ENCODE data around the gene TM9SF1. TPM values are rescaled to one million over a fixed set of nuclear protein-coding genes. Genes with fewer than 3 reads are reported as not detected.

The TM9SF1 gene
- total and polyA plus RNA-seq, 2 experiments from 2014 or later = 12.6 to 27.5 TPM

DNA sequence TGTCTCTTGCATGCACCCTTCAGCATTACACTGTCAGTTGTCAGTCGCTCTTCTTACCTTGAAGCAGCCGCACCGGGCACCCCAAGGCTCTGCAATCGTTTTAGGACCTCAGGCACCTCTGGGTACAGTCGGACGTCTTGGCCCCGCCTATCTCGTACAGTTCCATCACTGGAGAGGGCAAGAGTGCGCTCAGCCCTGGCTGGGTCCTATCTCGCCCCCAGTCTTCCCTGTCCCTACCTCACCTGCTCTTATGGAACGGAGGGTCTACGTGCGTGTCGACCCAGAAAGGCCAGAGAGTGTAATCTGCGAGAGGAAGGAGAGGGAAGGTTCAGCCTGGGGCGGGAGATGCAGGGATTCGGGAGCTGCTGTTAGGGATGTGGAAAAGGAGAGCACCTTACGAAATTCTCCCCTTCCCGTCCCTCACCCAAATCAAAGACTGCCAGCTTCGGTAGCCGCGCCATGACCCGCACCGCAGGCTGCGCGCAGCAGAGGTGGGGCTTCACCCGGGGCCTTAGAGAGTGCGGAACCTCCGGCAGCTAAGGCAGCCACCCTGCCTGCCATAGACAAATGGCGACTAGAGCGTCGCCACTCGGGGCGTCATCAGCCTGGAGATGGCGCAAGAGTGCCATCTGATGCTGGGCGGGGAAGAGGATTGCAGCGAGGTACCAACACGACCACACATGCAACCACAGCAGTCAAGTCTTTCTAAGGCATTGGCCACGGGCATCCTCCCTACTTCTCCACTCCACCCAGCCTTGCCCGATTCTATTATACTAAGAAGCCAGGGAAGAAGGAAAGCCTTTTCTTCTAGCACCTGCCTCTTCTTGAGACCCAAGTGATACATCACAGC is 20.5 kb upstream of the TM9SF1 start, which contains the start of gene MDP1 (continued):
- TF ChIP-seq, protein P1, sequence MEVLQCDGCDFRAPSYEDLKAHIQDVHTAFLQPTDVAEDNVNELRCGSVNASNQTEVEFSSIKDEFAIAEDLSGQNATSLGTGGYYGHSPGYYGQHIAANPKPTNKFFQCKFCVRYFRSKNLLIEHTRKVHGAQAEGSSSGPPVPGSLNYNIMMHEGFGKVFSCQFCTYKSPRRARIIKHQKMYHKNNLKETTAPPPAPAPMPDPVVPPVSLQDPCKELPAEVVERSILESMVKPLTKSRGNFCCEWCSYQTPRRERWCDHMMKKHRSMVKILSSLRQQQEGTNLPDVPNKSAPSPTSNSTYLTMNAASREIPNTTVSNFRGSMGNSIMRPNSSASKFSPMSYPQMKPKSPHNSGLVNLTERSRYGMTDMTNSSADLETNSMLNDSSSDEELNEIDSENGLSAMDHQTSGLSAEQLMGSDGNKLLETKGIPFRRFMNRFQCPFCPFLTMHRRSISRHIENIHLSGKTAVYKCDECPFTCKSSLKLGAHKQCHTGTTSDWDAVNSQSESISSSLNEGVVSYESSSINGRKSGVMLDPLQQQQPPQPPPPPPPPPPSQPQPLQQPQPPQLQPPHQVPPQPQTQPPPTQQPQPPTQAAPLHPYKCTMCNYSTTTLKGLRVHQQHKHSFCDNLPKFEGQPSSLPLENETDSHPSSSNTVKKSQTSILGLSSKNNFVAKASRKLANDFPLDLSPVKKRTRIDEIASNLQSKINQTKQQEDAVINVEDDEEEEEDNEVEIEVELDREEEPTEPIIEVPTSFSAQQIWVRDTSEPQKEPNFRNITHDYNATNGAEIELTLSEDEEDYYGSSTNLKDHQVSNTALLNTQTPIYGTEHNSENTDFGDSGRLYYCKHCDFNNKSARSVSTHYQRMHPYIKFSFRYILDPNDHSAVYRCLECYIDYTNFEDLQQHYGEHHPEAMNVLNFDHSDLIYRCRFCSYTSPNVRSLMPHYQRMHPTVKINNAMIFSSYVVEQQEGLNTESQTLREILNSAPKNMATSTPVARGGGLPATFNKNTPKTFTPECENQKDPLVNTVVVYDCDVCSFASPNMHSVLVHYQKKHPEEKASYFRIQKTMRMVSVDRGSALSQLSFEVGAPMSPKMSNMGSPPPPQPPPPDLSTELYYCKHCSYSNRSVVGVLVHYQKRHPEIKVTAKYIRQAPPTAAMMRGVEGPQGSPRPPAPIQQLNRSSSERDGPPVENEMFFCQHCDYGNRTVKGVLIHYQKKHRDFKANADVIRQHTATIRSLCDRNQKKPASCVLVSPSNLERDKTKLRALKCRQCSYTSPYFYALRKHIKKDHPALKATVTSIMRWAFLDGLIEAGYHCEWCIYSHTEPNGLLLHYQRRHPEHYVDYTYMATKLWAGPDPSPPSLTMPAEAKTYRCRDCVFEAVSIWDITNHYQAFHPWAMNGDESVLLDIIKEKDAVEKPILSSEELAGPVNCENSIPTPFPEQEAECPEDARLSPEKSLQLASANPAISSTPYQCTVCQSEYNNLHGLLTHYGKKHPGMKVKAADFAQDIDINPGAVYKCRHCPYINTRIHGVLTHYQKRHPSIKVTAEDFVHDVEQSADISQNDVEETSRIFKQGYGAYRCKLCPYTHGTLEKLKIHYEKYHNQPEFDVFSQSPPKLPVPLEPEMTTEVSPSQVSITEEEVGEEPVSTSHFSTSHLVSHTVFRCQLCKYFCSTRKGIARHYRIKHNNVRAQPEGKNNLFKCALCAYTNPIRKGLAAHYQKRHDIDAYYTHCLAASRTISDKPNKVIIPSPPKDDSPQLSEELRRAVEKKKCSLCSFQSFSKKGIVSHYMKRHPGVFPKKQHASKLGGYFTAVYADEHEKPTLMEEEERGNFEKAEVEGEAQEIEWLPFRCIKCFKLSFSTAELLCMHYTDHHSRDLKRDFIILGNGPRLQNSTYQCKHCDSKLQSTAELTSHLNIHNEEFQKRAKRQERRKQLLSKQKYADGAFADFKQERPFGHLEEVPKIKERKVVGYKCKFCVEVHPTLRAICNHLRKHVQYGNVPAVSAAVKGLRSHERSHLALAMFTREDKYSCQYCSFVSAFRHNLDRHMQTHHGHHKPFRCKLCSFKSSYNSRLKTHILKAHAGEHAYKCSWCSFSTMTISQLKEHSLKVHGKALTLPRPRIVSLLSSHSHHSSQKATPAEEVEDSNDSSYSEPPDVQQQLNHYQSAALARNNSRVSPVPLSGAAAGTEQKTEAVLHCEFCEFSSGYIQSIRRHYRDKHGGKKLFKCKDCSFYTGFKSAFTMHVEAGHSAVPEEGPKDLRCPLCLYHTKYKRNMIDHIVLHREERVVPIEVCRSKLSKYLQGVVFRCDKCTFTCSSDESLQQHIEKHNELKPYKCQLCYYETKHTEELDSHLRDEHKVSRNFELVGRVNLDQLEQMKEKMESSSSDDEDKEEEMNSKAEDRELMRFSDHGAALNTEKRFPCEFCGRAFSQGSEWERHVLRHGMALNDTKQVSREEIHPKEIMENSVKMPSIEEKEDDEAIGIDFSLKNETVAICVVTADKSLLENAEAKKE (CRISPR knock-in tag; IDR thresholded peaks at IDR 0.05) = no peak
- TF ChIP-seq CREB1 (CRISPR knock-in tag; IDR thresholded peaks at IDR 0.05; ENCODE audit: low read depth) = peak; percentile 96
- no peak for TF ChIP-seq STAT1 (IDR thresholded peaks at IDR 0.05; ENCODE audit: unreplicated experiment)

DNA sequence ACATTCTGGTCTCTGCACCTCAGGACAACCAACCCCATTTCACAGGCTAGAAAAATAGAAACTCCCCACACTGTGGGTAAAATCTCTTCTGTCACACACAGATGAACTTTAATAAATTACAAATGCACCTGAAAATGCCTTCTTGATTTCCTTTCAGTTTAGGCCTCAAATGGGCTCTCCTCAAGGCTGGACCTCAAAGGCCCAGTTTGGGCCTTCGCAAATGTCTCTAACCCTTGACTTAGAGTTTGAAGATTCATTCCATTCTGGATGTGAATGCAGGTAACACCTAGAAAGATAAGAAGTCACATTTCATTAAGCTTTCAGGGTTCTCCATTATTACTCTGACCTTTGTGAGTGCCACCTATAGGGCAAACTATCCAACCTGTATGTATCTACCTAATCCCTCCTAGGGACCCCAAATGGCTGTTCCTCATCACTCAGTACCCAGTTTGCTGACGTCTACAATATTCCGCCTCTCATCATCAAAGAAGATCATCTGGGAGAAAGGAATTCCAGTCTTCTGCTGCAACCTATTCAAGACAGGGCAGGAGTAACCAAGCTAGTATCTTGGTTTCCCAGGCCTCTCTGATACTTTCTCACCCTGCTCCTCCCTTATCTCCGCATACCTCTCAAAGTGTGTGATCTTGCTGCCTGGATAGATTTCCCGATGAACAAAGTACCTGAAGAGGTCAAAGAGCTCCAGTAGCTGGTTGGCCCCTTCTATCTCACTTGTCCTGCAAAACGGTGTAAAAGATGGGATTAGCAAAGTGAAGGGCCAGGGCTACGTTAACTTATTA is 18.8 kb upstream of the TM9SF1 start:
- H3K9me3 Mint-ChIP-seq = peaks cover 3% of the 10 kb centered on the region; the same call in 2 of the 3 replicates
- Histone ChIP-seq H3K4me1 (ENCODE audit: insufficient read depth) (peaks cover 16% of the 10 kb centered on the region), H4K20me1 (replicated peaks; ENCODE audit: insufficient read depth) (no peaks in the 10 kb centered on the region; the same call in 1 of the 2 replicates), H3K27me3 (ENCODE audit: insufficient read depth) (no peaks in the 10 kb centered on the region), H2AFZ (no peak overlapping the region), H3K79me2 (replicated peaks; ENCODE audit: insufficient read depth) (peaks cover under 1% of the 10 kb centered on the region), H3F3A (replicated peaks; ENCODE audit: low read depth) (peaks cover 29% of the 10 kb centered on the region), H3K4me3 (peak overlapping the region; percentile 83), H3K4me2 (peak overlapping the region; percentile 70), H3K9me2 (ENCODE audit: insufficient read depth) (no peaks in the 10 kb centered on the region), H3K27ac (ENCODE audit: low read depth) (peak overlapping the region; percentile 94), H3K36me3 (ENCODE audit: insufficient read depth) (no peaks in the 10 kb centered on the region)
- H3K4me1 Mint-ChIP-seq = peaks cover 19% of the 10 kb centered on the region
- peak overlapping the region; percentile 93 for H3K4me3 Mint-ChIP-seq
- peaks cover 51% of the 10 kb centered on the region for H3K36me3 Mint-ChIP-seq (ENCODE audit: low read depth)
- no peak for DNase-seq (ENCODE audit: low spot score)
- H3K27ac Mint-ChIP-seq = peak overlapping the region; percentile 99
- H3K27me3 Mint-ChIP-seq (ENCODE audit: insufficient read depth, low read depth, poor library complexity) = peaks cover 19% of the 10 kb centered on the region
- ATAC-seq = no peak
- TF ChIP-seq POLR2AphosphoS5 (IDR thresholded peaks at IDR 0.05; ENCODE audit: low read depth) (no peak), EZH2phosphoT487 (IDR thresholded peaks at IDR 0.05; ENCODE audit: unreplicated experiment) (no peak), STAT1 (IDR thresholded peaks at IDR 0.05; ENCODE audit: unreplicated experiment) (no peak), NANOG (IDR thresholded peaks at IDR 0.05; ENCODE audit: borderline replicate concordance) (no peak)
- TF ChIP-seq, protein P1 (CRISPR knock-in tag; IDR thresholded peaks at IDR 0.05) = no peak

Measured in GM23338 (cell line).